GM18873 (cell line): Measurements from ENCODE around the gene PRDM15.

Source experiments
- ATAC-seq: cut with Tn5 transposase; IDR thresholded peaks from one replicate; pipeline ENCODE4 v1.9.1; 2021; ENCODE audit warnings: mild to moderate bottlenecking, moderate library complexity, moderate number of reproducible peaks; ENCODE audit not compliant: unreplicated experiment, low FRiP score

The PRDM15 gene

DNA sequence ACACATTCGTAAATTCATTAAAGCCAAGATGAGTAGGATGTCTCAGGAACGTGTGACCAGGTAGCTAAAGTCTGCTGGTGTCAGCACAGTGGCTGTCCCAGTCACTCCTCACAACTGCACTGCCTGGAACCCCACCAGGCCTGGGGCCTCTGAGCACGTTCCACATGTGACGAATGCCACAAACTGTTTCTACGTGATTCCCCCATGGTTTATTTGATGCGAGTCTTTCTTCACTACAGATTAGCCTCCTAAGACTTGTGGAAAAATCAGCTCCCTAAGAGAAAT is 33.2 kb downstream of the PRDM15 start:
- no peak for ATAC-seq

DNA sequence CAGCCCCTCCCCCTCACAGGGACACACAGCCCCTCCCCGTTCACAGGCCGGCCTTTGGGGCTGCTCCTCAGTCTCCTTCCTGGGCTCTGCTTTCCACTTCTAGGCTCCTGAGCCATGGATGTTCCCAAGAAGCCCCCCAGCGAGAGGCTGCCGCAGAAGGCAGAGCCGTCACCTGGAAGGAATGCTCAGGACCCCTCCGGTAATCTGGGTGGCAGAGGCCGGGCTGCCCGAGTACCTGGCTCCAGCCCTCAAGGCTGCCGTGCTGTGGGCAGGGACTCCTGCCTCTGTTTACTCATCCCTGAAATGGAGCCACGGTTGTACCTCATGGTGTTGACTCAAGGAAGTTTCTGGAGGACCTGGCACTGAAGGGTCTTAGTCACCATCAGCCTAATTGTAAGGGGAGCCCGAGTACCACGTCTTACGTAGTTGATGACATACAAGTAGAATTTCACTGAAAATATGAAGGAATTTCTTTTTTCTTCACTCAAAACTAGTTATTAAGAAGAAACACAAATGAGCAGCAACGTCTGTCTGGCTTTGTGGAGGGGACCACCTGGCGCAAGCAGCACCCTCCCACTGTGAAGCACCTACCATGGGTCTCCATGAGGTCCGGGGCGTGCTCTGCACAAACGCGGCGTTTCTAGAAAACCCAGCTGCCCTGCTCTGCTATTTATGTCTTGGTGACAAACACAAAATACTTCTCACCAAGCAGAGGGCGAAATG is 33.7 kb downstream of the PRDM15 start:
- ATAC-seq, result no peak

DNA sequence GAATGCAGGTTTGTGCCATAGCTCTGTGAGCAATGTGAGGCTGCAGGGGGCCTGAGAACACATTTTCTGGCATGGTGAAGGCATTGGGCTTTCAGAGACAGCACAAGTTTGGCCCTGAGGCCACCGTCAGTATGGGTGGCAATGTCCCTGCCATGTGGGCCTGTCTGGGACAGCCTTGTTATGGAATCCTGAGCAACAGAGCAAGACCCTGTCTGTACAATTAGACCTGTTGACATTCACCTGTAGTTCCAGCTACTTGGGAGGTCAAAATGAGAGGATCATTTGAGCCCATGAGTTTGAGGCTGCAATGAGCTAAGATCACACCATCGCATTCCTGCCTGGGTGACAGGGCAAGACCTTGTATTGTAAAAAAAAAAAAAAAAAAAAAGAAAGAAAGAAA is 35.6 kb downstream of the PRDM15 start:
- ATAC-seq, result no peak

DNA sequence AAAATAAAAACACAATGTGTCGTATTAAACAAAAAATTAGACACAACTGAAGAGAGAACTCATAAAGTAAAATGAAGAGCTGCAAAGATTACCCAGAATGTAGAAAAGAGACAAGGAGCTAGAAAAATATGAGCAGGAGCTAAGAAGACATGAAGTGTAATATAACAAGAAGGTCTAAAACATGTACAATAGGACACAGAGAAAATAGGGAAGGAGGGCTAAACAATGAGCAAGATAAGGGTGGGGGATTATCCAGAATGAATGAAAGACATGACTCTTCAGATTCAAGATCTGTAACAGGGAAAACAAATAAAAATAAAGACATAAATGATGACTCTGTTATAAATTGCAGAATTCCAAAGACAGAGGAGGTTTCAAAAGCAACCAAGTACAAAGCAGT is 38.3 kb downstream of the PRDM15 start:
- no peak for ATAC-seq

DNA sequence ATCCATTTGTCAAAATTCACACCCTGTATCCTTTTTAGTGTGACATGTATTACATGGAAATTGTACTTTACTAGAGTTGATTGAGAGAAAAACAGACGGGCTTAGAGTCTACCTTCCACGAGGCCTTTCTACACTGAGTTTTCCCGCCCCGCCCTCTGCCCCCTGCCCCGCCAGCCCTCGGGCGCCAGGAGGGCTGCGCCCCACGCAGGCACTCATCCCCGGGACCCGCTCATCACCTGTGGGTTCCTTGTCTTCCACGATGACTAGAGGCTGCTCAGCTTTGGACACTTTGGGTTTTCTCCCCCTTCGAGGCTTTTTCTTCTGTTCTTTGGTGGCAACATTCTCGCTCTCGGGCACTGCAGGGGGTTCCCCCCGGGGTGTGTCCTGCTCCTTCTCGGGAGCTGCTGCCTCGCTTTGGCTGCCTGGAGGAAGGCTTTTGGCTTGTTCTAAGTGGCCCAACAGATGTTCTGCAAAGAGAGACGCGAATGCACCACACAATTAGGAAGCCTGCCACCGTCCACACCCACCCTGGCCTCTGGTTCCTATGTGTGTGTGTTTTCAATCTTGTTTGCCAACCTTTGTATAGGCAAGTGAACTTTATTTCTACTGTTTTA is 39.6 kb downstream of the PRDM15 start:
- ATAC-seq, result no peak

DNA sequence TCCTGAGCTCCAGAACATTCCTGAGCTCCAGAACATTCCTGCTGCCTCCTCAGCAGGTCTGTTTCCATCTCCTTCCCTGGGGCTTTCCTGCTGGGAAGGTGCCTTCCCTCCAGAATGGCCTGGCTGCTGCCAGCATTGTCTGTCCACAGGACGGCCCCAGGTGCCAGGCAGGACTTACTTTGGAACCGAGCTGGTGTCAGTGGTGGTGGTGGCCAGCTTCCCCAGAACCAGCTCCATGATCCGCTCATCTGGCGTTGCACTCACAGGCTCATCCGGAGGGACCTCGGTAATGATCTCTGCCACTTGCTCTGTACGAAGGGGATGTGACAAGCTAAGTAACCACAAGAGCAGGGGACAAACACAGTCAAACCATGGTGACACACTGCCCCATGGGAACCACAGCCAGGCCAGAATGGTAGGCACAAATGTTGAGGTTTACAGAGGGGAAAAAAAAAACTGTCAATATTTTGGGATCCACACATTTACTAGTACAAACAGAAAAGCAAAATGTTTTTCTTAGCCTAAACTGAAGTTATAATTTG is 41.3 kb downstream of the PRDM15 start:
- no peak for ATAC-seq

DNA sequence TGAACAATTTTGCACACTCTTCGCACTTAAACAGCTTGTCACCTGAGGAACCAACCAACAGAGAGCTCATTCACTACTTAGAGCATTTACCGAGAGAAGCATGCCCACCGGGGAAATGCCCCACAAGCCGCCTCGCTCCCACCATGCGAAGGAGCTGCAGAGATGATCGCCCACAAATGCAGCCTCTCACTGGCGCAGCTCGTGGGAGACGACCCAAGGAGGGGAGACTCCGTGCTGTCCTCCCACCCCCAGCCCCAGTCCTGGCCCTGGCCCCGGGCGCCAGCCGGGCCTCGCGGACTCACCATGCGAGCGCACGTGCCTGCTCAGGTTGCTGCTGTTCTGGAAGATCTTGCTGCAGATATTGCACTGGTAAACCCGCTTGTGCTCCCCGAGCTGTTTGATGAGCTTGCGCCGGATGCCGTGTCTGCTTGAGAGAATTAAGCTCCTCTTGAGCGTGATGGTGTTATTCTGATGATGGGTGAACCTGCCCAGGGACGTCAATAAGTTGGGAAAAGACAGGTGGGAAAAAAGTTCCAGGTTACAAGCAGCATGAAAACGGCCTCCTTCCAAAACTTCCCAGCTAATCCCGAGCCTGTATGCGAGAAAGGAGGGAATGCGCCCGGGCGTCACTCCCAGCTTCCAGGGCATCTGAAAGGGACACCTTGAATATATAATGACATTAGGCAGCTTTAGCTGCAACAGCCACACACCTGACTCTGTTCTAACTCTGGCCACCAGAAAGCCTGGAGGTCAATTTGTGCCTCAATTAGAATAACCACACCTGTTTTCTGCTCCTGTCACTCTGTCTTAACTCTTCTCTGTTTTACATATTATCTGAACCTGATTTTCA is 42.8 kb downstream of the PRDM15 start:
- ATAC-seq, result no peak

DNA sequence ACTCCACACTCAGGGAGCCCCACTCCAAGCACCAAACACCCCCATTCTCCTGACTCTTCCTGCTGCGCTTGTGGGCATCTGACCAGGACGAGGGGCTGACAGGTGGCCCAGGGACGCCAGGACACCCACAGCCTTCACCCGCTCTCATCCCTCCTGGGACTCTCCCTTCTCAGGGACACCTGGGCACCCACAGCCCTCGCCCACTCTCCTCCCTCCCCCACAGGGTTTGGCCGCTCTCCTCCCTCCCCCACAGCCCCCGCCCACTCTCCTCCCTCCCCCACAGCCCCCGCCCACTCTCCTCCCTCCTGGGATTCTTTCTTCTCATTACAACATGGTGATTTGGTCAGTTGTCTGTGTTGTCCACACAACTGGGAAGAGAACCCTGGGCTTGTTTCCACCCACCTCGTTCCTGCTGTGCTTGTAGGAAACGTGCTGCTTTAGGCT is 43.4 kb downstream of the PRDM15 start:
- ATAC-seq, result no peak

DNA sequence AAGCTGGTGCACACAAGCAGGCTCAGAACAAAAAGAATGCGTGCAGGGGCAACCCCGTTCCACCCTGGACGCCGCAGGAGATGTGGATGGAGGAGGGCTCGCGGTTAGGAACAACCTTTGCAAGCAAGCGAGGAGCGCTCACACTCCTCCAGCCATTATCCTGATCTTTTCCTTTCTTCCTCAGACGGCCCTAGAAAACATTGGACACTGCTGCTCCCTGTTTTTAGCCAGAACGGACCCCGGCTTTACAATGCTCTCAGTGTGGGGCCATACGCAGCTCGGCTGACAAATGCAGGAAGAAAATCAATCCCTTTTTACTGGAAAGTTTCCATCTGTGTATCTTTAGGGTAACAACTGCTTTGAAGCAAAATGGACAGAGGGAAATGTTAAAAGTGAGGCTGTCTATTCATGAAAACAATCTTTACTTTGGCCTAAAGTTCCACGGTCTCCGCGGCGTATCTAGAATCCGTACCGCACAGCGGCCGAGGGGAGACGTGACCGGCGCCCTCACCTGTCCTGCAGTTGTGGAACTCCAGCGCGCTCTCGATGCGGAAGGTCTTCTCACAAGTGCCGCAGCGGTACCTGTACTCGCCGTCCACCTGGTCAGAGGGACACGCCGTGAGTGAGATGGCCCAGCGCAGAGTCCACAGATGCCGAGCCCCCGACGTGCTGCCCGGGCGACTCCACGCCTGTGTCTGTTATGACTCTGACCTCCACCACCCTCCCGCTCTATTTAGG is 44.0 kb downstream of the PRDM15 start:
- ATAC-seq, result no peak

DNA sequence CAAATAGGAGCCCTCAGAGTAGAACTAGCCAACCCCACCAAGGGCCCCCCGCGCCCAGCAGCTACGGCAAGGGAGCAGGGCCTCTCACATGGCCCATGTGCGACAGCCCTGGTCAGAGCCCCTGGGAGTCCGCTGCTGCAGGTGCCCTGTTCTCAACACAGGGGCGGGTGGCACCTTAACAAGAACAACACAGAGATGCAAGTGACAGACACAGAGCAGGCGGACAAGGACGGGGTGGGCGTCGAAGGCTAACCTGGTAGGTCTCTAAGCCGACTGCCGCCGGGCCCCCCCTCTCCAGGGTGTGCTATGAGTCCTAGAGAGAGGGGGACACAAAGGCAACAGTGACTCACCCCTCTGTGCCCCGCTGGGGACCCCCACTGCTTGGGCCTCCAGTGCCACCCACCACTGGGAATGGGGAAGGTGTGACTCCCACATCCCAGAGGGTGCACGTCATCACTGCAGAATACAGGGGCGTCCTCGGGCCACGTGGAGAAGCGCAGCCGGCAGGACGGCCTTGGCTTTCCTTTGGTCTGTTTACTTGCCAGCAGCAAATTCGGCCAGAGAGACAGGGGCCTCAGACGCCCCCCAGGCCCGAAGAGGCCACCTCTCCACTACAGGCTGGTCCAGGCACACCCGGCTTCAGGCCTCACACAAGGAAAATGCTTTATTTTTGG is 44.8 kb downstream of the PRDM15 start:
- ATAC-seq, result no peak

DNA sequence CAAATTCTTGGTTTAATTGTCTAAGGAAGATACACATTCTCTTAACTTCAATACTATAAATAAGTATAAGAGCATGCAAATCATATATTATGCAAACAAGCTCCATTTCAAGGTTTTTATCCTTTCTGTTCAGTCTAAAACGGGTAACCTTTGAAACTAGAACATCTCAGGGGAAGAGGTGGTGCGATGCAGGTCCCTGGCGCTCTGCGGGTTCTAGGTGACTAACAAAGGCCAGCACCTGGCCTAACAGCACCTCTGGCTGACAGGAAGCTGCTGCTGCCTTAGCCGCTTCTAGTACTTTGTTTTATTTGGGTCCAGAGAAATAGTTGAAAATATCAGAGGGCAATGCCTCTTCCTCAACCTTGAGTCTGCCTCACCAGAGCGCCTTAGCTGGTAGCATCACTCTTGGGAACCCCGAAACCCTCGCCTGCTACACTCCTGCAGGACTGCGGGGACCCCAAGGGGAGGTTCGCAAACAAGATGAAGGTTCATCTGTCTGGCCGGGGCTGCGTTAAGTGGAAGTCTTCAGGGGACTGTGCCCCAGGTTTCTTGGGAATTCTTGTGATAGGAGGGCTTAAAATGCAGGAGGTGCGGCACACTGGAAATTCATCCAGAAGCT is 45.5 kb downstream of the PRDM15 start:
- ATAC-seq, result peak; percentile 42

DNA sequence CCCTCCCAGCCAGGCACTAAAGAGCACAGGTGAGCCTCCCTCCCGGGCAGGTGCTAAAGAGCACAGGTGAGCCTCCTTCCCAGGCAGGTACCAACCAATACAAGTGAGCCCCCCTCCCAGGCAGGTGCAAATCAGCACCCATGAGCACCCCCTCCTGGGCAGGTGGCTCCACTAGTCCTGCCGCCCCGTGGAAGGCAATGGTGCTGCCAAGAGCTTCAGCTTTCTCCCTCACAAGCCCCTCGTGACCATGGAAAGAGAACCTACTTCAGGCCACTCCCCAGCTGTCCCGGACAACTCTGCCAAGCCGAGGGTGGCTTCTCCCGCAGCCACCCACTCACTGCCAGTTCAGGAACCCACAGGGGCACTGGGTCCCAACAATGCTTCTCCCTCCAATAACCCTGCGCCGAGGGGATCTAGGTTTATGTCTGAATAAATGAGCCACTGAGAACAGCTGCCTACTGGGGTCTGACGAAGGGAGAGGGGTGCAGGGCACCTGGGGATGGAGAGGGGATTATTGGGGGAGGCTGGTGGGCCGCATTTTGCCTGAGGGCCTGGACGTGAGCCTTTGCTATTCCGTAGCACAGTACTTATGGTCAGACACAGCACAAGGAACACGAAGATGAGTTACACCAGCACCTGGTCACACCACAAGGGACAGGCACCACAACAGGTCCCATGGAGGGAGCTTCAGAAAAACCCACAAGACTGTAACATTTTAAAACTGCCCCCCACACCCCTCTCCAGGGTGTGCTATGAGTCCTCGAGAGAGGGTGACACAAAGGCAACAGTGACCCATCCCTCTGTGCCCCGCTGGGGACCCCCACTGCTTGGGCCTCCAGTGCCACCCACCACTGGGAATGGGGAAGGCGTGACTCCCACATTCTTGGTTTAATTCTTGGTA is 46.3 kb downstream of the PRDM15 start:
- peak; percentile 48 for ATAC-seq

DNA sequence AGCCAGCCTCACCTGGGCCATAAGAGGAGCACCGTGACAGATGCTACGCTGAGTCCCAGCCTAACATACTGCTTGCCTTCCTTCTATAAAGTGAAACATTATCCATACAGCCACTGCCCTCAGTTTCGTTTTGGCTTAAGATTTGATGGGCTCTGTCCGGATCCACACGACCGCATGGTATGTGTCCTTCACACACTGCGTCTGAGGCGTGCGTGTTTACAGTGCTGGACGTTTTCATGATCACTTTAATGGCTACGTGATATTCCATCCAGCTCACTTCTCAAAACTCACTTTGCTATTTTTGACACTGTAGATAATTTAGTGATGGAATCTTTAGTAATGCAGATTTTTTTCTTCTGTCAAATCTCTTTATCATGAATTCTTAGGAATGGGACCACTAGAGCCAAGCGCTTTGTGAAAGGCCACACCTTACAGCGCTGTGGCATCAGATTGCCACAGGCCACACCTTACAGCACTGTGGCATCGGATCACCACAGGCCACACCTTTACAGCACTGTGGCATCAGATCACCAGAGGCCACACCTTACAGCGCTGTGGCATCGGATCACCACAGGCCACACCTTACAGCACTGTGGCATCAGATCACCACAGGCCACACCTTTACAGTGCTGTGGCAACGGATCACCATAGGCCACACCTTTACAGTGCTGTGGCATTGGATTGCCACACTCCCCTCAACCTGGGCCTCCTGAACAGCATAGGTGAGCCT is 47.1 kb downstream of the PRDM15 start:
- no peak for ATAC-seq

DNA sequence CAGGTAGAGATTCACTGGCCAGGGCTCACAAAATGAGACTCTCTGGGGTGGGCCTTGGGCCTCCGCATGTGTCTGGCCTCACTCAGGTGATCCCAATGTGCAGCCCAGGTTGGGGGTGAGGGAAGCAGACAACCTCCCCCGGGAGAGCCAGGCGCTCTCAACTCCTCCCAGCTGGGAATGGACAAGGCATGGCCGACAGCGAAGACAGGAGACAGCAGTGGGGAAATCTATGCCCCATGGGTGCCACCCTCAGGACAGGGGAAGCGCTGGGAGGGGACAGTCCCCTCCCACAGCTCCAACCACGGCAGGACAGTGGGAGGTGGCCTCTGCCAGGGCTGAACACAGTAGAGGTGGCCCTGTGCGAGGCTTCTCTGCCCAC is 47.7 kb downstream of the PRDM15 start:
- ATAC-seq, result no peak

DNA sequence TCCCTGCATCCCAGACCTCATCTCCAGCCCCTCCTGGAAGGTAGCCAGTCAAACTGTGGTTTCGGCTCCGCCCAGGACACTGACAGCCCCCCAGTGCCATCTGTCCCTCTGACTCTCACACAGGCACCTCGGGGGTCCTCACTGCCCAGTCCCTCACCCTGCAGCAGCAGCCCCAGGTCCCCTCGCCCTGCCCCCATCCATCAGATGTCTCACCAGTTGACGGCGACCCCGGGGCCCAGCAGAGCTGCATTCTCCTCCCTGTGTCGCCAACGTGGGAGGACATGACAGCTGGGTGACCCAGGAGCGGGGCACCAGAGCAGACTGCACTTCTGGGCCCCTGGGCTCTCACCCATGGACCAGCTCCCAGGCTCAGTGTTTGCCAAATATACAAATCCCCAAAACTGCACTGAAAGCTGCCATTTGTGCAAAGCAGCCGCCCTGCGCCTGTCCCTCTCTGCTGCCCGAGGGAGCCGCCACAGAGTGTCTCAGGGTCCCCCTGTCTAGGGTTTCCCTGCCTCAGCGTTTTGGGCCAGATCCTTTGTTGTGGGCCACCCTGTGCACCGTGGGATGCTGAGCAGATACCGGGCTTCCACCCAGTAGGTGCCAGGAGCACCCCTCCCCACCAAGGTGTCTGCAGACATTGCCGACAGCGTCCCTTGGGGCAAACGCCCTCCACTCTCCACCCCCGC is 48.2 kb downstream of the PRDM15 start:
- no peak for ATAC-seq

DNA sequence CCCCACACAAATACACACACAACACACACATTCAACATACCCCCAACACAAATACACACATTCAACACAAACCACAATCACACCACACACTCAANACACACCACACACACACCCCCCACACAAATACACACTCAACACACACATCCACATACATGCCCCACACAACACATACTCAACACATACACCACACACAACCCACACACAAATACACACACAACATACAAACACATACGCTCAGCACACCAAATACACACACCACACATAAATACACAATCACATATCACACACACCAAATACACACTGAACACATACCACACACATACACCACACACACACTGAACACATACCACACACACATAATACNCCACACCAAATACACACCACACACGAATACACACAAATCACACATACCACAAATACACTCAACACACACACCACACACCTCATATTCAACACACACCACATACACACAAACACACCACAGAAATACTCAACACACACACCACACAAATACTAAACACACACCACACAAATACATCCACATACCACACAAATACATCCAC is 48.9 kb downstream of the PRDM15 start:
- ATAC-seq, result no peak

DNA sequence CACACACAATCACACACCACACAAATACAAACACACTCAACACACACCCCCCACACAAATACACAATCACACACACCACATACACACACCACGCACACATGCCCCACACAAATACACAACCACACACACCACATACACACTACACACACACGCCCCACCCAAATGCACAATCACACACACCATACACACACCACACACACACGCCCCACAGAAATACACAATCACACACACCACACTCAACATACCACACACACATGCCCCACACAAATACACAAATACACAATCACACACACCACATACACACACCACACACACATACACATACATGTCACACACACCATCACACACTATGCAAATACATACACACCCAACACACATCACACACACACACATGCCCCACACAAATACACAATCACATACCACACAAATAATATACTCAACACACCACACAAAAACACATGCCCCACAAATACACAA is 50.2 kb downstream of the PRDM15 start:
- no peak for ATAC-seq
